Esophagus squamous epithelium (tissue), 4 donors: ENCODE results near the gene EME1.

Experiments used
- POLR2A ChIP-seq, 4 donors: fragments of 450-650 bp; IDR thresholded peaks; one replicate each; pipeline ENCODE4 v1.6.1; 2017; ENCODE audit warnings: antibody characterized with exemption in 4 of 4, mild to moderate bottlenecking in 4 of 4, moderate library complexity in 3 of 4
- TF ChIP-seq, protein P1 (sequence below), 6 experiments: fragments of 450-650 bp in 4 of 6; fragments of 200-600 bp in 2 of 6; sonication (generic) in 2 of 6; IDR thresholded peaks; one replicate each; pipeline ENCODE4 v1.5.1; 2016 to 2019; ENCODE audit warnings: antibody characterized with exemption in 6 of 6, mild to moderate bottlenecking in 4 of 6, moderate library complexity in 4 of 6

DNA sequence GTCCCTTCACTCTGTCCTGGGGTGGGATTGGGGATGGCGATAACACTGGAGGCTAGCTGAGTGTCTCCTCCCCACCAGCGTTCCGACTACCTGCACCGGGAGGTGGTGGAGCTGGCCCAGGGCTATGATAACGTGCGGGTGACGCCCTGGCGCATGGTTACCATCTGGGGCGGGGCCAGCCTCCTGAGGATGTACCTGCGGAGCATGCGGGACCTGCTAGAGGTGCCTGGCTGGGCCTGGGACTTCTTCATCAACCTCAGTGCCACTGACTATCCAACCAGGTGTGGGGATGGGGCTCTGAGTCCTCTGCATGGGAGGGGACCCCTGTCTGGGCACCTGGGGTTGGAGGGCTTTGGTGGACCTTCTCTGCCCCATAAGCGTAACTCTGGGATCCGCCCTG lies 18.3 kb upstream of the EME1 start:
- TF ChIP-seq, protein P1, sequence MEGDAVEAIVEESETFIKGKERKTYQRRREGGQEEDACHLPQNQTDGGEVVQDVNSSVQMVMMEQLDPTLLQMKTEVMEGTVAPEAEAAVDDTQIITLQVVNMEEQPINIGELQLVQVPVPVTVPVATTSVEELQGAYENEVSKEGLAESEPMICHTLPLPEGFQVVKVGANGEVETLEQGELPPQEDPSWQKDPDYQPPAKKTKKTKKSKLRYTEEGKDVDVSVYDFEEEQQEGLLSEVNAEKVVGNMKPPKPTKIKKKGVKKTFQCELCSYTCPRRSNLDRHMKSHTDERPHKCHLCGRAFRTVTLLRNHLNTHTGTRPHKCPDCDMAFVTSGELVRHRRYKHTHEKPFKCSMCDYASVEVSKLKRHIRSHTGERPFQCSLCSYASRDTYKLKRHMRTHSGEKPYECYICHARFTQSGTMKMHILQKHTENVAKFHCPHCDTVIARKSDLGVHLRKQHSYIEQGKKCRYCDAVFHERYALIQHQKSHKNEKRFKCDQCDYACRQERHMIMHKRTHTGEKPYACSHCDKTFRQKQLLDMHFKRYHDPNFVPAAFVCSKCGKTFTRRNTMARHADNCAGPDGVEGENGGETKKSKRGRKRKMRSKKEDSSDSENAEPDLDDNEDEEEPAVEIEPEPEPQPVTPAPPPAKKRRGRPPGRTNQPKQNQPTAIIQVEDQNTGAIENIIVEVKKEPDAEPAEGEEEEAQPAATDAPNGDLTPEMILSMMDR (IDR thresholded peaks at IDR 0.05), result no peak
- TF ChIP-seq POLR2A (IDR thresholded peaks at IDR 0.05), result no peak
